GM23338 (cell line): ENCODE measurements around the gene UTP4. TPM values are rescaled to one million over a fixed set of nuclear protein-coding genes. Genes with fewer than 3 reads are reported as not detected.

Experiments
- ATAC-seq: fragments of 200-7000 bp; cut with Tn5 transposase; 3 replicates; pipeline ENCODE4 v1.9.1; 2020
- DNase-seq: peaks from one replicate; pipeline ENCODE4 v3.0.0-alpha.2; 2015; ENCODE audit warnings: low spot score
- H2AFZ ChIP-seq: fragments of 200-600 bp; sonication (generic); 2 replicates; pipeline ENCODE4 v1.8.0; 2016; ENCODE audit warnings: antibody characterized with exemption, mild to moderate bottlenecking, moderate library complexity
- H3F3A ChIP-seq: fragments of 200-600 bp; sonication (generic); replicated peaks from 2 replicates; pipeline ENCODE4 v1.8.0; 2017; ENCODE audit warnings: antibody characterized with exemption, mixed run types, low read depth
- H3K27ac ChIP-seq: fragments of 200-600 bp; sonication (generic); 2 replicates; pipeline ENCODE4 v1.6.1; 2016; ENCODE audit warnings: low read depth
- H3K27me3 ChIP-seq: fragments of 200-600 bp; sonication (generic); 2 replicates; pipeline ENCODE4 v1.8.0; 2016; ENCODE audit warnings: mild to moderate bottlenecking, mixed run types, moderate library complexity; ENCODE audit not compliant: insufficient read depth
- H3K36me3 ChIP-seq: fragments of 200-600 bp; sonication (generic); 2 replicates; pipeline ENCODE4 v1.8.0; 2016; ENCODE audit warnings: mild to moderate bottlenecking; ENCODE audit not compliant: insufficient read depth
- H3K4me1 ChIP-seq: fragments of 200-600 bp; sonication (generic); 2 replicates; pipeline ENCODE4 v1.8.0; 2016; ENCODE audit warnings: mild to moderate bottlenecking, moderate library complexity; ENCODE audit not compliant: insufficient read depth
- H3K4me2 ChIP-seq: fragments of 200-600 bp; sonication (generic); 2 replicates; pipeline ENCODE4 v1.7.1; 2017; ENCODE audit warnings: mixed run types
- H3K4me3 ChIP-seq: fragments of 200-600 bp; sonication (generic); 2 replicates; pipeline ENCODE4 v1.6.1; 2016; ENCODE audit warnings: mixed run types
- H3K79me2 ChIP-seq: fragments of 200-600 bp; sonication (generic); replicated peaks from 2 replicates; pipeline ENCODE4 v1.8.0; 2017; ENCODE audit warnings: mild to moderate bottlenecking; ENCODE audit not compliant: insufficient read depth
- H3K9me2 ChIP-seq: fragments of 200-600 bp; sonication (generic); 2 replicates; pipeline ENCODE4 v1.8.0; 2017; ENCODE audit not compliant: insufficient read depth
- H4K20me1 ChIP-seq: fragments of 200-600 bp; sonication (generic); replicated peaks from 2 replicates; pipeline ENCODE4 v1.8.0; 2017; ENCODE audit warnings: mild to moderate bottlenecking; ENCODE audit not compliant: insufficient read depth
- H3K27ac Mint-ChIP-seq: 2 replicates; pipeline ENCODE4 v1.8.0; 2020; ENCODE audit warnings: inconsistent platforms, mild to moderate bottlenecking, moderate library complexity, mixed read lengths
- H3K27me3 Mint-ChIP-seq: 3 replicates; pipeline ENCODE4 v1.8.0; 2022; ENCODE audit warnings: low read depth, mild to moderate bottlenecking, moderate library complexity, mixed read lengths, inconsistent platforms; ENCODE audit not compliant: insufficient read depth, poor library complexity
- H3K36me3 Mint-ChIP-seq: 3 replicates; pipeline ENCODE4 v1.8.0; 2021; ENCODE audit warnings: low read depth, mild to moderate bottlenecking, inconsistent platforms, moderate library complexity, mixed read lengths
- H3K4me1 Mint-ChIP-seq: 3 replicates; pipeline ENCODE4 v1.8.0; 2020; ENCODE audit warnings: mild to moderate bottlenecking, inconsistent platforms, mixed read lengths
- H3K4me3 Mint-ChIP-seq: 3 replicates; pipeline ENCODE4 v1.8.0; 2021; ENCODE audit warnings: moderate library complexity, mild to moderate bottlenecking, inconsistent platforms, mixed read lengths
- H3K9me3 Mint-ChIP-seq: 3 replicates; pipeline ENCODE4 v1.8.0; 2020; ENCODE audit warnings: moderate library complexity, mild to moderate bottlenecking, inconsistent platforms, mixed read lengths
- CREB1 ChIP-seq: fragments of 250-450 bp; sonication (Bioruptor Pico); IDR thresholded peaks from 2 replicates; pipeline ENCODE4 v1.5.0; 2020; ENCODE audit warnings: low read depth, mild to moderate bottlenecking, moderate library complexity
- CTCF ChIP-seq, 2 experiments: fragments of 200-600 bp in 1 of 2; sonication (generic) in 1 of 2; conservative IDR thresholded peaks; 2 replicates each; pipeline versions ENCODE4 v1.5.1 to v1.6.1; 2016 to 2017; ENCODE audit warnings: antibody characterized with exemption in 2 of 2, low read depth in 2 of 2, mild to moderate bottlenecking in 2 of 2, moderate library complexity in 1 of 2
- ETS1 ChIP-seq: IDR thresholded peaks from 2 replicates; pipeline ENCODE4 v1.6.1; 2016; ENCODE audit warnings: antibody characterized with exemption
- EZH2 ChIP-seq: fragments of 200-600 bp; sonication (generic); IDR thresholded peaks from one replicate; pipeline ENCODE4 v1.8.0; 2017; ENCODE audit warnings: antibody characterized with exemption, mild to moderate bottlenecking, low read depth; ENCODE audit not compliant: unreplicated experiment
- EZH2phosphoT487 ChIP-seq: fragments of 200-600 bp; sonication (generic); IDR thresholded peaks from one replicate; pipeline ENCODE4 v1.8.1; 2018; ENCODE audit warnings: antibody characterized with exemption; ENCODE audit not compliant: unreplicated experiment
- JUNB ChIP-seq: IDR thresholded peaks from one replicate; pipeline ENCODE4 v1.6.1; 2016; ENCODE audit warnings: antibody characterized with exemption; ENCODE audit not compliant: unreplicated experiment
- NANOG ChIP-seq: IDR thresholded peaks from 2 replicates; pipeline ENCODE4 v1.6.1; 2016; ENCODE audit warnings: antibody characterized with exemption, borderline replicate concordance
- POLR2AphosphoS5 ChIP-seq: IDR thresholded peaks from 2 replicates; pipeline ENCODE4 v1.6.1; 2016; ENCODE audit warnings: antibody characterized with exemption, low read depth
- REST ChIP-seq: IDR thresholded peaks from one replicate; pipeline ENCODE4 v1.6.1; 2018; ENCODE audit warnings: antibody characterized with exemption; ENCODE audit not compliant: unreplicated experiment
- ZNF331 ChIP-seq: fragments of 250-450 bp; sonication (Bioruptor Pico); IDR thresholded peaks from 2 replicates; pipeline ENCODE4 v1.5.0; 2020; ENCODE audit warnings: low read depth, mild to moderate bottlenecking, moderate library complexity
- ZNF462 ChIP-seq: fragments of 250-450 bp; sonication (Bioruptor Pico); IDR thresholded peaks from 2 replicates; pipeline ENCODE4 v1.5.0; 2020; ENCODE audit warnings: mild to moderate bottlenecking, moderate library complexity
- polyA plus RNA-seq: library from polyadenylated mRNA; unstranded; fragments of >200 nt; fragmentation: Nextera tagmentation; extraction: Ambion mirVana; gene quantifications from 2 replicates; pipeline ENCODE4 v1.2.1, GENCODE V29; 2016
- total RNA-seq: library from RNA; depleted of rRNA; stranded (reverse); fragments of >200 nt; shearing (Covaris generic); gene quantifications from 2 replicates; pipeline ENCODE4 v1.2.3, GENCODE V29; 2014

UTP4 gene
- total and polyA plus RNA-seq, 2 experiments from 2014 or later, result 63.2 to 66.6 TPM

GRCh38 chr16:69118468-69118867 lies 14.0 kb upstream of the UTP4 start:
- H3K9me3 Mint-ChIP-seq, result peaks cover 3% of the 10 kb centered on the region; the same call in 1 of the 3 replicates
- no peak for ATAC-seq
- H3K9me2 ChIP-seq, result no peaks in the 10 kb centered on the region
- H3K4me3 Mint-ChIP-seq, result no peak overlapping the region
- no peak overlapping the region for H3K27ac Mint-ChIP-seq
- H4K20me1 ChIP-seq, result peaks cover 17% of the 10 kb centered on the region
- no peak overlapping the region for H3K4me2 ChIP-seq
- no peak for DNase-seq
- H3K36me3 Mint-ChIP-seq, result peaks cover 88% of the 10 kb centered on the region
- no peaks in the 10 kb centered on the region for H3K27me3 ChIP-seq
- H2AFZ ChIP-seq, result no peak overlapping the region
- peaks cover 50% of the 10 kb centered on the region for H3K36me3 ChIP-seq
- H3K27me3 Mint-ChIP-seq, result peaks cover 7% of the 10 kb centered on the region
- no peaks in the 10 kb centered on the region for H3K4me1 ChIP-seq
- TF ChIP-seq ETS1 (no peak), CREB1 (CRISPR knock-in tag) (no peak), NANOG (no peak), POLR2AphosphoS5 (no peak), EZH2phosphoT487 (no peak), ZNF331 (no peak), REST (no peak), CTCF (conservative IDR thresholded peaks at IDR 0.05; ENCODE audit: low read depth in 2 of 2) (no peak), EZH2 (no peak), ZNF462 (CRISPR knock-in tag) (no peak), JUNB (no peak)
- peaks cover 3% of the 10 kb centered on the region; the same call in 1 of the 3 replicates for H3K4me1 Mint-ChIP-seq
- peaks cover 57% of the 10 kb centered on the region for H3F3A ChIP-seq
- H3K4me3 ChIP-seq, result no peak overlapping the region
- H3K79me2 ChIP-seq, result peaks cover 13% of the 10 kb centered on the region
- H3K27ac ChIP-seq, result no peak overlapping the region
